Nephron (organoid): ENCODE data around the gene SPATA9.

ENCODE experiments used
- H3K27ac Mint-ChIP-seq, 3 experiments: 2 replicates each; pipeline ENCODE4 v1.8.0; 2020; ENCODE audit warnings: mixed read lengths in 3 of 3, mild to moderate bottlenecking in 2 of 3, moderate library complexity in 1 of 3
- H3K27me3 Mint-ChIP-seq: 2 replicates; pipeline ENCODE4 v1.8.0; 2021; ENCODE audit warnings: low read depth, mild to moderate bottlenecking, moderate library complexity, mixed read lengths
- H3K36me3 Mint-ChIP-seq: 2 replicates; pipeline ENCODE4 v1.8.0; 2020; ENCODE audit warnings: low read depth, mixed read lengths
- H3K4me1 Mint-ChIP-seq: 2 replicates; pipeline ENCODE4 v1.8.0; 2020; ENCODE audit warnings: mixed read lengths
- H3K4me3 Mint-ChIP-seq, 3 experiments: 2 replicates each; pipeline ENCODE4 v1.8.0; 2020; ENCODE audit warnings: mild to moderate bottlenecking in 3 of 3, mixed read lengths in 3 of 3, moderate library complexity in 2 of 3
- H3K9me3 Mint-ChIP-seq: 2 replicates; pipeline ENCODE4 v1.8.0; 2020; ENCODE audit warnings: mixed read lengths
- CTCF ChIP-seq, 3 experiments: fragments of 200-600 bp; sonication (generic); IDR thresholded peaks; one replicate each; pipeline ENCODE4 v1.5.0; 2021; ENCODE audit warnings: antibody characterized with exemption in 3 of 3; ENCODE audit not compliant: unreplicated experiment in 3 of 3

SPATA9 gene

DNA sequence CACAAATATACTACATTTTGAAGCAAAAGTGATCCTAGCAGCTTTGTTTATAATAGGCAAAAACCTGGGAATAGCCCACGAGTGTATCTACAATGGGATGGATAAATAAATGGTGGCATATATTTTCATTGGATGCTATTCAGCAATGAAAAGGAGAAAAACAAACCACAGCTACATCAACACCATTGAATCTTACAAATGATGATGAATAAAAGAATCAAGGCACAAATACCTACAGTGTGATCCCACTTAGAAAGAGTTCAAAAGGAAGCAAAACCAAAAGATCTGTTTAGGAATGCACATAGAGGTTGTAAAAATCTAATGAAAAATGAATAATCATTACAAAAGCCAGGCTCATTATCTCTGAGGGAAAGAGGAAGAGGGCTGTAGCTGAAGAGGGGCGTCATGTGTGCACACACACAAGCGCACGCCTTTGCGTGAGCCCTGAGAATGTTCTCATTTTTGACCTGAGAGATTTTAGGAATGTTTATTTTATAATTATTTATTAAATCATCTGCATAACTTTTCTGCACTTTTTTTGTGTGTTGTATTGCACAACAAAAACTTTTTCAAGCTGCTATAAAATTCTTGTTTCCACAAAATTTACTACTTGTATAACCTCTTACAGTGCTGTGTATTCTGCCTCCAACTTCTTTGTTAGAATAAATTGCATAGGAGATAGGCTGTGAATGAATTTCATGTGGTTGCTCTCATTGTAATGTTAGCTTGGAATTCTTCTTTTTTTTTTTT lies 42.5 kb upstream of the SPATA9 start:
- no peaks in the 10 kb centered on the region for H3K36me3 Mint-ChIP-seq
- TF ChIP-seq CTCF (IDR thresholded peaks at IDR 0.05; ENCODE audit: unreplicated experiment in 3 of 3), result no peak
- H3K4me3 Mint-ChIP-seq, result no peak overlapping the region
- peak overlapping the region; percentile 32 to 74 (median 56) for H3K27ac Mint-ChIP-seq
- H3K9me3 Mint-ChIP-seq, result no peaks in the 10 kb centered on the region
- peaks cover 75% of the 10 kb centered on the region for H3K4me1 Mint-ChIP-seq
- no peaks in the 10 kb centered on the region for H3K27me3 Mint-ChIP-seq

DNA sequence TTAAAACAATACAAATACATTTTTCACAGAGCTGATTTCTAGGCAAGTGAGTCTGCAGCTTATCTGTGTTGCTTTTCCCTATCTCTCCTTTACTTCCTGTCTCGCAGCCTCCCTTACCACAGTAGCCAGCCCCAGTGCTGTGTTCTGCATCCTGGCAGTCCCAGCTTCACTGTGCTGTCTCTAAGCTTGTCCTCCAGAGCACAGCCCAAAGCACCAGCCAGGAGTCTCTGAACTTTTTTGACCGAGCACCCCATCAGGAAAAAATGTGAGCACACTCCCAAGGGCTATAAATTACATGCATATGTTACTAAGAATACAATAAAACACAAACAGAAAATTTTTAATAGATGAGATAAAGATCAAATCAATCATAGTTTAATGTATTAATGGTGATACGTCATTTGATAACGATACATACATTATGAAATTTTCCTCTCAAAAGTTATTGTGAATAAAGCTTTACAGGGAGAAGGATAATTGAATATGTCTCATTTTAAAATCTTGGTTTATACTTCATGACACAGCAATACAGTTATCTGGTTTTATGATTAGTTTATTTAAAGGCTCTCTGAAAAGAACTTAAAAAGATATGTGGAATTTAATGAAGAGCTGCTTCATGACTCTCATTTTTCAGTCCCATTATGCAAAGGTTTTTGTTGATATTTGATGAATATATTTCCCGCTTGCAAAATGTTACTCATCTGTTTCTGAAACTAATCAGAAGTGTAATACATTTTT lies 41.0 kb upstream of the SPATA9 start:
- Mint-ChIP-seq H3K27ac (peak overlapping the region in 2 of 3 experiments; percentile 57 to 68), H3K36me3 (no peaks in the 10 kb centered on the region), H3K4me3 (no peak overlapping the region), H3K27me3 (no peaks in the 10 kb centered on the region), H3K4me1 (peaks cover 68% of the 10 kb centered on the region), H3K9me3 (no peaks in the 10 kb centered on the region)
- no peak for TF ChIP-seq CTCF (IDR thresholded peaks at IDR 0.05; ENCODE audit: unreplicated experiment in 3 of 3)

DNA sequence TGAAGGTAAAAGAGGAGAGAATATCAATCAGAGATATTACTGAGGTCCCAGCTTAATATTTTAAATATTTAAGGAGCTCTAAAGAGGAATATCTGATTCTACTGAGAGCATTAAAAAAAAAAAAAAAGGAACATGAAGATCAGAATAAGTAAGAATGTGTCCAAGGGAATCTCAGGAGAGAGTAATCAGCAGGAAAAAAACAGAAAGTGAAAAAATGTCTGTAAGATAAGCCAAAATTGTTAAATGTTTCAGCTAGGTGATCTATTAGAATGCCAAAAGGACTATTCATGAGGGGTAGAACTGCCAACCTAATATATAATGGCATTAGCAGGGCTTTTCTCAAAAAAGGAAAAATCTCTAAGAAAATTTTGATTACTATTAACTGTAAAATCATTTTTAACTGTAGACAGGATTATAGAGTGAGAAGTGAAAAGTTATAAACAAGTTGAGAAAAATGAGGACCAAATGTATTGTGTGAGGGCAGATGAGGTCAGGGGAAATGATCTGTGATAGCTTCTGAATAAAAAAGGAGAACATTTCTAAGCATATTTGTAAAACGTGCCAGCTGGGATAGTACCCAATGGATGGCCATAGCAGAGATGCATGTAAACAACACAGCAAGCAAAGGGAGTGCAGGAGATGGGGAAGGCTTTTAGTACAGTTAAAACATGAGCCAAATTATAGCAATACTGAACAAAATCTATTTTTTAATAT lies 38.9 kb upstream of the SPATA9 start:
- H3K4me1 Mint-ChIP-seq, result peaks cover 48% of the 10 kb centered on the region
- no peak overlapping the region for H3K4me3 Mint-ChIP-seq
- no peaks in the 10 kb centered on the region for H3K27me3 Mint-ChIP-seq
- H3K9me3 Mint-ChIP-seq, result no peaks in the 10 kb centered on the region
- TF ChIP-seq CTCF (IDR thresholded peaks at IDR 0.05; ENCODE audit: unreplicated experiment in 3 of 3), result no peak
- H3K36me3 Mint-ChIP-seq, result no peaks in the 10 kb centered on the region
- peak overlapping the region in 1 of 3 experiments; percentile 10 for H3K27ac Mint-ChIP-seq

GRCh38 chr5:95720094-95720786 lies 37.4 kb upstream of the SPATA9 start:
- H3K27me3 Mint-ChIP-seq, result no peaks in the 10 kb centered on the region
- H3K4me1 Mint-ChIP-seq, result peaks cover 34% of the 10 kb centered on the region
- H3K27ac Mint-ChIP-seq, result no peak overlapping the region
- H3K4me3 Mint-ChIP-seq, result no peak overlapping the region
- H3K36me3 Mint-ChIP-seq, result peaks cover 4% of the 10 kb centered on the region
- no peaks in the 10 kb centered on the region for H3K9me3 Mint-ChIP-seq
- no peak for TF ChIP-seq CTCF (IDR thresholded peaks at IDR 0.05; ENCODE audit: unreplicated experiment in 3 of 3)

GRCh38 chr5:95718738-95719137 lies 35.9 kb upstream of the SPATA9 start:
- peaks cover 24% of the 10 kb centered on the region for H3K4me1 Mint-ChIP-seq
- peaks cover 8% of the 10 kb centered on the region for H3K36me3 Mint-ChIP-seq
- no peaks in the 10 kb centered on the region for H3K9me3 Mint-ChIP-seq
- H3K27me3 Mint-ChIP-seq, result no peaks in the 10 kb centered on the region
- no peak overlapping the region for H3K27ac Mint-ChIP-seq
- no peak overlapping the region for H3K4me3 Mint-ChIP-seq
- no peak for TF ChIP-seq CTCF (IDR thresholded peaks at IDR 0.05; ENCODE audit: unreplicated experiment in 3 of 3)
